ENCODE data around the gene ATRIP.
A peak's percentile ranks its signal among the peaks of the same experiment; 100 is the strongest.

Gene ATRIP

GRCh38 chr3:48505968-48506504 lies 59.5 kb downstream of the ATRIP start:
- no peak for DNase-seq

- DNase-seq = peak; percentile 79
These were observed 60.9 kb downstream of the ATRIP start for GRCh38 chr3:48507256-48508061.

GRCh38 chr3:48511551-48511950 lies 65.0 kb downstream of the ATRIP start:
- no peak for DNase-seq

GRCh38 chr3:48514431-48515227 lies 68.1 kb downstream of the ATRIP start:
- no peak for DNase-seq
